ENCODE data around the gene COL11A2. TPM values are rescaled to one million over a fixed set of nuclear protein-coding genes. Genes with fewer than 3 reads are reported as not detected.

COL11A2 gene
- total and polyA plus RNA-seq, 2 experiments from 2014 or later: 59.6 to 94.6 TPM

- Histone ChIP-seq H3K4me3 (no peak overlapping the region), H3K27me3 (no peaks in the 10 kb centered on the region), H3K9me3 (ENCODE audit: low read depth) (no peaks in the 10 kb centered on the region), H3K36me3 (no peaks in the 10 kb centered on the region), H3K27ac (no peak overlapping the region), H3K4me1 (ENCODE audit: low read depth) (no peaks in the 10 kb centered on the region)
- no peak for DNase-seq (ENCODE audit: low read depth in 1 of 2, low spot score in 1 of 2)
- no peak for TF ChIP-seq CTCF (IDR thresholded peaks at IDR 0.05; ENCODE audit: low read depth, low read length)
Observed at GRCh38 chr6:33164176-33164575, 28.1 kb downstream of the COL11A2 start.

- Histone ChIP-seq H3K9me3 (ENCODE audit: low read depth) (no peaks in the 10 kb centered on the region), H3K27me3 (no peaks in the 10 kb centered on the region), H3K27ac (no peak overlapping the region), H3K4me1 (ENCODE audit: low read depth) (no peaks in the 10 kb centered on the region), H3K4me3 (no peak overlapping the region), H3K36me3 (no peaks in the 10 kb centered on the region)
- no peak for DNase-seq (ENCODE audit: low read depth in 1 of 2, low spot score in 1 of 2)
- no peak for TF ChIP-seq CTCF (IDR thresholded peaks at IDR 0.05; ENCODE audit: low read depth, low read length)
Observed at GRCh38 chr6:33163540-33163939, 28.7 kb downstream of the COL11A2 start.

- TF ChIP-seq CTCF (IDR thresholded peaks at IDR 0.05; ENCODE audit: low read depth, low read length): peak; percentile 95
Observed at GRCh38 chr6:33161354-33162331, 30.6 kb downstream of the COL11A2 start.

GRCh38 chr6:33160728-33161344, 31.4 kb downstream of the COL11A2 start:
- Histone ChIP-seq H3K9me3 (ENCODE audit: low read depth) (no peaks in the 10 kb centered on the region), H3K36me3 (no peaks in the 10 kb centered on the region), H3K27ac (no peak overlapping the region), H3K4me1 (ENCODE audit: low read depth) (no peaks in the 10 kb centered on the region), H3K4me3 (no peak overlapping the region), H3K27me3 (no peaks in the 10 kb centered on the region)
- TF ChIP-seq CTCF (IDR thresholded peaks at IDR 0.05; ENCODE audit: low read depth, low read length): no peak
- DNase-seq (ENCODE audit: low read depth in 1 of 2, low spot score in 1 of 2): peak in 1 of 2 donors; percentile 91

More at GRCh38 chr6:33161354-33162331, 30.6 kb downstream of the COL11A2 start:
- no peaks in the 10 kb centered on the region for H3K9me3 ChIP-seq (ENCODE audit: low read depth)
- no peaks in the 10 kb centered on the region for H3K27me3 ChIP-seq
- peak overlapping the region; percentile 23 for H3K4me3 ChIP-seq
- peak; percentile 73 to 78 for DNase-seq (ENCODE audit: low read depth in 1 of 2, low spot score in 1 of 2)
- H3K36me3 ChIP-seq: no peaks in the 10 kb centered on the region
- H3K4me1 ChIP-seq (ENCODE audit: low read depth): no peaks in the 10 kb centered on the region
- H3K27ac ChIP-seq: no peak overlapping the region

GRCh38 chr6:33160096-33160495, 32.2 kb downstream of the COL11A2 start:
- DNase-seq (ENCODE audit: low read depth in 1 of 2, low spot score in 1 of 2): no peak
- Histone ChIP-seq H3K36me3 (no peaks in the 10 kb centered on the region), H3K27ac (no peak overlapping the region), H3K4me1 (ENCODE audit: low read depth) (no peaks in the 10 kb centered on the region), H3K9me3 (ENCODE audit: low read depth) (no peaks in the 10 kb centered on the region), H3K4me3 (no peak overlapping the region), H3K27me3 (no peaks in the 10 kb centered on the region)
- TF ChIP-seq CTCF (IDR thresholded peaks at IDR 0.05; ENCODE audit: low read depth, low read length): no peak

Measured in cardiac muscle cell (in vitro differentiated cells and primary cell).